ENCODE measurements around the gene MISP. TPM values are rescaled to one million over a fixed set of nuclear protein-coding genes. Genes with fewer than 3 reads are reported as not detected.

MISP gene
- total RNA-seq, 1 donor from 2014 or later = 2.9 TPM

GRCh38 chr19:796692-797527, 46.0 kb downstream of the MISP start, which contains the start of gene PTBP1:
TSS of gene PTBP1 (plus strand) at chr19:797452. CDS start at chr19:797498, 46 bp downstream.
- peak; percentile 100 for DNase-seq

- DNase-seq = peak; percentile 97
These were observed 46.9 kb downstream of the MISP start for GRCh38 chr19:797528-798414.

GRCh38 chr19:798415-799075, 47.6 kb downstream of the MISP start:
- DNase-seq = no peak

- peak; percentile 61 for DNase-seq
These were observed 48.4 kb downstream of the MISP start for GRCh38 chr19:799076-799881.

GRCh38 chr19:800360-801029, 49.6 kb downstream of the MISP start:
- no peak for DNase-seq

GRCh38 chr19:801030-801860, 50.3 kb downstream of the MISP start:
- peak; percentile 80 for DNase-seq

- peak; percentile 79 for DNase-seq
These were observed 51.1 kb downstream of the MISP start for GRCh38 chr19:801861-802497.

GRCh38 chr19:802498-803098, 51.7 kb downstream of the MISP start:
- peak; percentile 80 for DNase-seq

GRCh38 chr19:803099-803561, 52.2 kb downstream of the MISP start:
- DNase-seq = no peak

GRCh38 chr19:803686-804418, 52.9 kb downstream of the MISP start:
- DNase-seq = no peak

GRCh38 chr19:804419-805165, 53.7 kb downstream of the MISP start:
- DNase-seq = no peak

GRCh38 chr19:805166-805551, 54.2 kb downstream of the MISP start:
- DNase-seq = no peak

- DNase-seq = no peak
These were observed 55.0 kb downstream of the MISP start for GRCh38 chr19:805600-806550.

- DNase-seq = no peak
These were observed 56.0 kb downstream of the MISP start for GRCh38 chr19:806815-807421.

GRCh38 chr19:807627-808422, 56.9 kb downstream of the MISP start:
- DNase-seq = no peak

All from tongue (tissue), 2 donors.